HepG2 (cell line): ENCODE results near the gene DPEP3. TPM values are rescaled to one million over a fixed set of nuclear protein-coding genes. Genes with fewer than 3 reads are reported as not detected.

Source experiments
- ADNP ChIP-seq: sonication (generic); formaldehyde crosslinking; IDR thresholded peaks from 2 replicates; pipeline ENCODE4 v1.4.0; 2020; ENCODE audit warnings: missing genetic modification reagents
- GATAD2A ChIP-seq: IDR thresholded peaks from 2 replicates; pipeline ENCODE4 v1.6.1; 2016
- HMG20B ChIP-seq: conservative IDR thresholded peaks from 2 replicates; pipeline ENCODE4 v1.6.1; 2016; ENCODE audit warnings: missing genetic modification reagents, missing compliant biosample characterization
- HNF4A ChIP-seq: sonication (generic); formaldehyde crosslinking; IDR thresholded peaks from 2 replicates; pipeline ENCODE4 v1.4.0; 2020; ENCODE audit warnings: missing genetic modification reagents
- HOXD1 ChIP-seq: sonication (generic); formaldehyde crosslinking; IDR thresholded peaks from 2 replicates; pipeline ENCODE4 v1.5.0; 2020; ENCODE audit warnings: missing genetic modification reagents
- KMT2A ChIP-seq: sonication (generic); formaldehyde crosslinking; IDR thresholded peaks from 2 replicates; pipeline ENCODE4 v1.4.0; 2020; ENCODE audit warnings: missing genetic modification reagents
- MAF1 ChIP-seq: sonication (generic); formaldehyde crosslinking; IDR thresholded peaks from 2 replicates; pipeline ENCODE4 v1.5.0; 2020; ENCODE audit warnings: missing genetic modification reagents, borderline replicate concordance
- MIER2 ChIP-seq: IDR thresholded peaks from 2 replicates; pipeline ENCODE4 v1.6.1; 2016; ENCODE audit warnings: missing biosample characterization, missing genetic modification reagents
- NFAT5 ChIP-seq: sonication (generic); formaldehyde crosslinking; IDR thresholded peaks from 2 replicates; pipeline ENCODE4 v1.4.0; 2020; ENCODE audit warnings: missing genetic modification reagents
- RBAK ChIP-seq: sonication (generic); formaldehyde crosslinking; IDR thresholded peaks from 2 replicates; pipeline ENCODE4 v1.5.1; 2020; ENCODE audit warnings: mild to moderate bottlenecking, missing genetic modification reagents
- TFDP2 ChIP-seq: sonication (generic); formaldehyde crosslinking; IDR thresholded peaks from 2 replicates; pipeline ENCODE4 v1.4.0; 2020; ENCODE audit warnings: missing genetic modification reagents
- UBTF ChIP-seq: sonication (generic); formaldehyde crosslinking; IDR thresholded peaks from 2 replicates; pipeline ENCODE4 v1.4.0; 2020; ENCODE audit warnings: mild to moderate bottlenecking, missing genetic modification reagents
- ZBTB46 ChIP-seq: sonication (generic); formaldehyde crosslinking; IDR thresholded peaks from 2 replicates; pipeline ENCODE4 v1.4.0; 2020; ENCODE audit warnings: mild to moderate bottlenecking, missing genetic modification reagents, borderline replicate concordance
- ZEB1 ChIP-seq: IDR thresholded peaks from 2 replicates; pipeline ENCODE4 v1.6.1; 2012; ENCODE audit warnings: mild to moderate bottlenecking, low read depth, inconsistent platforms; ENCODE audit not compliant: insufficient replicate concordance
- ZNF775 ChIP-seq: sonication (generic); formaldehyde crosslinking; IDR thresholded peaks from 2 replicates; pipeline ENCODE4 v1.4.0; 2020; ENCODE audit warnings: missing genetic modification reagents, mild to moderate bottlenecking, moderate library complexity, borderline replicate concordance
- ZXDC ChIP-seq: sonication (generic); formaldehyde crosslinking; IDR thresholded peaks from 2 replicates; pipeline ENCODE4 v1.5.0; 2020; ENCODE audit warnings: mild to moderate bottlenecking, missing genetic modification reagents
- polyA plus RNA-seq, 8 experiments: library from polyadenylated mRNA; depleted of rRNA in 3 of 8; stranded (reverse) in 7 of 8; unstranded in 1 of 8; fragments of >200 nt; fragmentation: Illumina TruSeq in 4 of 8; extraction: Trizol in 4 of 8; gene quantifications; 2 replicates each; pipeline versions ENCODE4 v1.2.1 to v1.2.3, GENCODE V29; 2011 to 2016; ENCODE audit warnings: low read depth in 4 of 8, missing spikeins in 1 of 8, mixed read lengths in 1 of 8; ENCODE audit not compliant: insufficient read depth in 1 of 8
- total RNA-seq, 5 experiments: library from RNA; depleted of rRNA; stranded (reverse); fragments of >200 nt; fragmentation: Illumina TruSeq; extraction: Trizol; gene quantifications; 2 replicates each; pipeline ENCODE4 v1.2.3, GENCODE V29; 2016; ENCODE audit warnings: low read depth in 1 of 5

Gene DPEP3
- total and polyA plus RNA-seq, 2 of the 13 experiments (the other 11 are each of a cell fraction or from before 2014, with no cell fraction given), result not detected

- TF ChIP-seq UBTF (CRISPR knock-in tag) (no peak; the same call in none of the 2 replicates), MIER2 (CRISPR knock-in tag) (no peak), HMG20B (no peak), HOXD1 (CRISPR knock-in tag) (no peak), ADNP (no peak), HNF4A (CRISPR knock-in tag) (no peak), NFAT5 (CRISPR knock-in tag) (no peak), MAF1 (CRISPR knock-in tag) (no peak), KMT2A (CRISPR knock-in tag) (peak; percentile 19; the same call in 1 of the 2 replicates), TFDP2 (0 out of 2 replicates have a peak, but pooled peaks have one; percentile 24), RBAK (CRISPR knock-in tag) (no peak), GATAD2A (CRISPR knock-in tag) (peak; percentile 37; the same call in 1 of the 2 replicates), ZXDC (CRISPR knock-in tag) (0 out of 2 replicates have a peak, but pooled peaks have one; percentile 53), ZEB1 (no peak), ZBTB46 (CRISPR knock-in tag) (no peak), ZNF775 (CRISPR knock-in tag) (no peak)
Measured at GRCh38 chr16:67966549-67967182, 13.6 kb downstream of the DPEP3 start (continued).
